Measurements from ENCODE around the gene URAD.
"Not testable (repeated sequence)": the region's sequence is repeated elsewhere in the genome, so short reads cannot be mapped to it uniquely, and the experiment has no call there.

The URAD gene

DNA sequence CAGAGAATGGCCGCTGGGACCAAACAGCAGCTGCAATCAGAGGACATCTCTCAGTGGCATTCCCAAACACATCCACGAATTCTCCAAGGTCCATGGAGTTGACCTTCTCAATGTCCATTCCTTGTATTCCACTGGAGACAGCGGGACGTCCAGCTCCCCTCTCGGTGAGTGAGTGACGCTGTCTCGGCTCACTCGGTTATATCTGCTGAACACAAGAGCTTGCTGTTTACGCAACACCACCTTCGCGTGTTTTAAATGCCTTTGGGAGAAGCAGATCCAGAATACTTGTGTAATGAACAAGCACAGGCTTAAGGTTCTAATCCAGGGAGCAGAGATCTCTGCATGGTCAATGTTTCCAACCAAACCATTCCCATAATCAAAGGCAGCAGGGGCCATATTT, at the start of gene URAD:
Gene URAD, minus strand, starts transcription at position 174 of the 400 bp plus-strand sequence. Its CDS starts 56 bp downstream, at position 118.
- TF ChIP-seq CTCF (IDR thresholded peaks at IDR 0.05; ENCODE audit: insufficient read depth, low read depth, low read length, missing control alignments) = no peak
- H3K4me3 ChIP-seq (ENCODE audit: low read length) = no peak within 1 kb of the TSS
- peak; percentile 74 for DNase-seq (ENCODE audit: low read depth)

GRCh38 chr13:28037399-28037798, 48.9 kb upstream of the URAD start:
- TF ChIP-seq CTCF (IDR thresholded peaks at IDR 0.05; ENCODE audit: insufficient read depth, low read depth, low read length, missing control alignments) = no peak
- DNase-seq (ENCODE audit: low read depth) = peak; percentile 51
- no peak overlapping the region for H3K4me3 ChIP-seq (ENCODE audit: low read length)

GRCh38 chr13:28035146-28035782, 46.8 kb upstream of the URAD start:
- no peak for TF ChIP-seq CTCF (IDR thresholded peaks at IDR 0.05; ENCODE audit: insufficient read depth, low read depth, low read length, missing control alignments)
- H3K4me3 ChIP-seq (ENCODE audit: low read length) = no peak overlapping the region
- peak; percentile 68 for DNase-seq (ENCODE audit: low read depth)

DNA sequence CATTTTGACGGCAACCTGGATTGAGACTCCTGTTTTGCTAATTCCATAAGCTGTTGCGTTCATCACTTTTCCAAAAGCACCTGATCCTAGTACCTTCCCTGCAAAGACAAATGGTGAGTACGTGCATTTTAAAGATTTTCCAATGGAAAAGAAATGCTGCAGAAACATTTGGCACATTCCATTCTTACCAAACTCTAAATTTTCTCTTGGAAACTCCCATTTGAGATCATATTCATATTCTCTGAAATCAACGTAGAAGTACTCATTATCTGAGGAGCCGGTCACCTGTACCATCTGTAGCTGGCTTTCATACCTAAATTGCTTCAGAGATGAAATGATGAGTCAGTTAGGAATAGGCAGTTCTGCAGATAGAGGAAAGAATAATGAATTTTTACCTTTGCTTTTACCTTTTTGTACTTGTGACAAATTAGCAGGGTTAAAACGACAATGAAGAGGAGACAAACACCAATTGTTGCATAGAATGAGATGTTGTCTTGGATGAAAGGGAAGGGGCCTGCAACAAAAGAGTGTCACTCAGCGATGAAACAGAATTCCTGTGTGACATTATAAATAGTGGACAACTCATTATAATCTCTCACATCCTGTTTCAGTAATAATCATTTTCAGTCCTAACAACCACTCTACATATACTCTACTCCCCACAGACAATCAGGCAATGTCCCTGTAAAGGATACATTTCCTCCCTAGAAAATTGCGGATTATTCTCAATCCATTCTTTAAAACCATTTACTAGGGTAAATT, 45.6 kb upstream of the URAD start:
- DNase-seq (ENCODE audit: low read depth) = no peak
- H3K4me3 ChIP-seq (ENCODE audit: low read length) = no peak overlapping the region
- no peak for TF ChIP-seq CTCF (IDR thresholded peaks at IDR 0.05; ENCODE audit: insufficient read depth, low read depth, low read length, missing control alignments)

- H3K4me3 ChIP-seq (ENCODE audit: low read length); DNase-seq (ENCODE audit: low read depth): not testable (repeated sequence)
Observed at GRCh38 chr13:28032438-28032837, 43.9 kb upstream of the URAD start.

GRCh38 chr13:28031896-28032288, 43.4 kb upstream of the URAD start:
- H3K4me3 ChIP-seq (ENCODE audit: low read length) = no peak overlapping the region
- DNase-seq (ENCODE audit: low read depth) = no peak
- no peak for TF ChIP-seq CTCF (IDR thresholded peaks at IDR 0.05; ENCODE audit: insufficient read depth, low read depth, low read length, missing control alignments)

- DNase-seq (ENCODE audit: low read depth) = no peak
- no peak overlapping the region for H3K4me3 ChIP-seq (ENCODE audit: low read length)
- TF ChIP-seq CTCF (IDR thresholded peaks at IDR 0.05; ENCODE audit: insufficient read depth, low read depth, low read length, missing control alignments) = no peak
Observed at GRCh38 chr13:28031220-28031895, 42.9 kb upstream of the URAD start.
